ENCODE measurements around the gene RAB42. TPM values are rescaled to one million over a fixed set of nuclear protein-coding genes. Genes with fewer than 3 reads are reported as not detected.

The RAB42 gene
- polyA plus RNA-seq, 3 donors = 0.12 to 0.23 TPM; not detected in 1

GRCh38 chr1:28573564-28573963 lies 18.5 kb upstream of the RAB42 start:
- no peak for TF ChIP-seq CTCF (IDR thresholded peaks at IDR 0.05)
- peaks cover 41 to 87% of the 10 kb centered on the region in 2 donors for H3K36me3 Mint-ChIP-seq
- no peak overlapping the region for H2AFZ ChIP-seq (ENCODE audit: insufficient read depth, low read depth, low read length, poor library complexity, severe bottlenecking)
- H3K9ac ChIP-seq (ENCODE audit: insufficient read depth, low read length, poor library complexity, severe bottlenecking) = no peak overlapping the region
- H3K9me3 Mint-ChIP-seq = no peaks in the 10 kb centered on the region
- peaks cover 4% of the 10 kb centered on the region for H4K20me1 ChIP-seq (ENCODE audit: insufficient read depth, low read length)
- no peak overlapping the region for H3K27ac Mint-ChIP-seq
- no peaks in the 10 kb centered on the region for H3K4me1 ChIP-seq (ENCODE audit: control insufficient read depth in 1 of 2, insufficient read depth in 2 of 2, low read length in 2 of 2)
- peaks cover 16% of the 10 kb centered on the region for H3K4me1 Mint-ChIP-seq
- H3K27ac ChIP-seq (ENCODE audit: low read depth in 1 of 2, low read length in 2 of 2) = no peak overlapping the region
- no peaks in the 10 kb centered on the region for H3K27me3 ChIP-seq (ENCODE audit: control insufficient read depth in 2 of 2, insufficient read depth in 2 of 2, low read length in 2 of 2)
- DNase-seq = no peak
- H3K27me3 Mint-ChIP-seq (ENCODE audit: low read depth in 3 of 3) = no peaks in the 10 kb centered on the region
- no peak overlapping the region for H3K4me3 Mint-ChIP-seq
- H3K36me3 ChIP-seq (replicated peaks in 1 of 2; ENCODE audit: control insufficient read depth in 1 of 2, insufficient read depth in 2 of 2, low read length in 2 of 2) = peaks cover 44 to 75% of the 10 kb centered on the region in 2 donors
- H3K4me2 ChIP-seq (replicated peaks; ENCODE audit: extremely low read depth, low read length, poor library complexity, severe bottlenecking) = no peak overlapping the region
- no peaks in the 10 kb centered on the region for H3K79me2 ChIP-seq (ENCODE audit: insufficient read depth, low read length)
- 100% methylated on average over 8 of the region's 11 CpGs for WGBS (ENCODE audit: insufficient coverage)
- H3K4me3 ChIP-seq (replicated peaks in 1 of 3; ENCODE audit: low read depth in 2 of 3, low read length in 3 of 3) = no peak overlapping the region
- no peaks in the 10 kb centered on the region for H3K9me3 ChIP-seq (replicated peaks in 1 of 2; ENCODE audit: control insufficient read depth in 1 of 2, insufficient read depth in 1 of 2, low read length in 2 of 2)
- intact Hi-C loops (cut with micrococcal nuclease) = no loop called here

- WGBS (ENCODE audit: insufficient coverage) = 73% methylated on average over 1 of the region's 1 CpG
- peaks cover 34% of the 10 kb centered on the region for H4K20me1 ChIP-seq (ENCODE audit: insufficient read depth, low read length)
- no peak overlapping the region for H3K4me2 ChIP-seq (replicated peaks; ENCODE audit: extremely low read depth, low read length, poor library complexity, severe bottlenecking)
- TF ChIP-seq CTCF (IDR thresholded peaks at IDR 0.05) = no peak
- no peak overlapping the region for H3K4me3 ChIP-seq (replicated peaks in 1 of 3; ENCODE audit: low read depth in 2 of 3, low read length in 3 of 3)
- no peaks in the 10 kb centered on the region for H3K9me3 ChIP-seq (replicated peaks in 1 of 2; ENCODE audit: control insufficient read depth in 1 of 2, insufficient read depth in 1 of 2, low read length in 2 of 2)
- peak overlapping the region; percentile 3 to 40 (median 20) for H3K27ac Mint-ChIP-seq
- H3K36me3 ChIP-seq (replicated peaks in 1 of 2; ENCODE audit: control insufficient read depth in 1 of 2, insufficient read depth in 2 of 2, low read length in 2 of 2) = peaks cover 31 to 58% of the 10 kb centered on the region in 2 donors
- H2AFZ ChIP-seq (ENCODE audit: insufficient read depth, low read depth, low read length, poor library complexity, severe bottlenecking) = no peak overlapping the region
- peaks cover 41 to 66% of the 10 kb centered on the region in 2 donors for H3K36me3 Mint-ChIP-seq
- H3K27me3 Mint-ChIP-seq (ENCODE audit: low read depth in 3 of 3) = no peaks in the 10 kb centered on the region
- H3K27me3 ChIP-seq (ENCODE audit: control insufficient read depth in 2 of 2, insufficient read depth in 2 of 2, low read length in 2 of 2) = no peaks in the 10 kb centered on the region
- peaks cover 16 to 23% of the 10 kb centered on the region in 2 donors for H3K4me1 ChIP-seq (ENCODE audit: control insufficient read depth in 1 of 2, insufficient read depth in 2 of 2, low read length in 2 of 2)
- peaks cover 42% of the 10 kb centered on the region for H3K4me1 Mint-ChIP-seq
- intact Hi-C loops (cut with micrococcal nuclease) = no loop called here
- H3K27ac ChIP-seq (ENCODE audit: low read depth in 1 of 2, low read length in 2 of 2) = peak overlapping the region in 1 of 2 donors; percentile 17
- H3K79me2 ChIP-seq (ENCODE audit: insufficient read depth, low read length) = peaks cover 27% of the 10 kb centered on the region
- H3K4me3 Mint-ChIP-seq = no peak overlapping the region
- no peak overlapping the region for H3K9ac ChIP-seq (ENCODE audit: insufficient read depth, low read length, poor library complexity, severe bottlenecking)
- H3K9me3 Mint-ChIP-seq = no peaks in the 10 kb centered on the region
- DNase-seq = no peak
Measured at GRCh38 chr1:28577052-28577678, 14.9 kb upstream of the RAB42 start.

Measured in CD14-positive monocyte (primary cell).